GM21367 (cell line): ENCODE results near the gene ADGRG1.
"Not testable (repeated sequence)": the region's sequence is repeated elsewhere in the genome, so short reads cannot be mapped to it uniquely, and the experiment has no call there.

Source experiments
- ATAC-seq: cut with Tn5 transposase; IDR thresholded peaks from one replicate; pipeline ENCODE4 v1.9.1; 2021; ENCODE audit not compliant: unreplicated experiment

The ADGRG1 gene

GRCh38 chr16:57697896-57698537 lies 69.6 kb downstream of the ADGRG1 start:
- ATAC-seq: no peak

GRCh38 chr16:57698812-57699405 lies 70.5 kb downstream of the ADGRG1 start:
- no peak for ATAC-seq

- ATAC-seq: no peak
These were observed 71.1 kb downstream of the ADGRG1 start for GRCh38 chr16:57699481-57699880.

- ATAC-seq: no peak
These were observed 71.5 kb downstream of the ADGRG1 start for GRCh38 chr16:57699899-57700298.

- no peak for ATAC-seq
These were observed 72.5 kb downstream of the ADGRG1 start for GRCh38 chr16:57700781-57701551.

GRCh38 chr16:57701759-57702371 lies 73.4 kb downstream of the ADGRG1 start:
- no peak for ATAC-seq

- ATAC-seq: no peak
These were observed 75.1 kb downstream of the ADGRG1 start for GRCh38 chr16:57703416-57704010.

GRCh38 chr16:57704011-57704904 lies 75.8 kb downstream of the ADGRG1 start:
- ATAC-seq: no peak

GRCh38 chr16:57704905-57705852 lies 76.7 kb downstream of the ADGRG1 start:
- ATAC-seq: no peak

GRCh38 chr16:57706717-57707116 lies 78.3 kb downstream of the ADGRG1 start:
- ATAC-seq: no peak

- no peak for ATAC-seq
These were observed 78.9 kb downstream of the ADGRG1 start for GRCh38 chr16:57707331-57707730.

- no peak for ATAC-seq
These were observed 79.7 kb downstream of the ADGRG1 start for GRCh38 chr16:57708168-57708567.

GRCh38 chr16:57709663-57710062 lies 81.2 kb downstream of the ADGRG1 start:
- ATAC-seq: no peak

GRCh38 chr16:57711346-57711745 lies 82.9 kb downstream of the ADGRG1 start:
- no peak for ATAC-seq

GRCh38 chr16:57711993-57712392 lies 83.6 kb downstream of the ADGRG1 start:
- no peak for ATAC-seq

- not testable (repeated sequence) for ATAC-seq
These were observed 84.1 kb downstream of the ADGRG1 start for GRCh38 chr16:57712569-57712968.

GRCh38 chr16:57713596-57713995 lies 85.2 kb downstream of the ADGRG1 start:
- ATAC-seq: no peak

GRCh38 chr16:57714047-57714446 lies 85.6 kb downstream of the ADGRG1 start:
- ATAC-seq: no peak
